GM10847 (cell line): Measurements from ENCODE around the gene SULT1A2.

Source experiments
- POLR2A ChIP-seq: IDR thresholded peaks from 2 replicates; pipeline ENCODE4 v1.6.1; 2011; ENCODE audit not compliant: insufficient read length; ENCODE audit errors: extremely low read depth

SULT1A2 gene

GRCh38 chr16:28549301-28549899 is 47.5 kb downstream of the SULT1A2 start:
- no peak for TF ChIP-seq POLR2A

- no peak for TF ChIP-seq POLR2A
Observed at GRCh38 chr16:28548306-28548802, 48.5 kb downstream of the SULT1A2 start.

- TF ChIP-seq POLR2A = no peak
Observed at GRCh38 chr16:28546626-28547025, 50.2 kb downstream of the SULT1A2 start.

GRCh38 chr16:28544998-28545397 is 51.9 kb downstream of the SULT1A2 start:
- no peak for TF ChIP-seq POLR2A

DNA sequence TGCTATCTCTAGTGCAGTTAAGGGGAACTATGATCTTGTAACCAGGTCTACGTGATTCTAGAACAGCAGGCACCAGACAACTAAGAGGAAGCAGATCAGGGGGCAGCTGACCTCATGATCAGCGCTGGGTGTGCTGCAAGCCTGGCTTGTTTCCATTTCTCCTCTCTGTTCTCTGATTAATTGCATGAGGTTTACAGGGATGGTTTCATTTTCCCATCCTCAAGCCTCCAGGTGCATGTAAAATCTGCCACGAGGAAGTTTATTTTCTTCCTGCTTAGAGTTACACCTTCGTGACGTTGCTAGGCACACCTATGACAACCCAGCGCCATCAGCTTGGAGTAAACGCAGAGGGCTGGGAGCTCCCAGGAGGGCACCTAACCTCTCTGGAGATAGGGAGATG is 53.8 kb downstream of the SULT1A2 start:
- no peak for TF ChIP-seq POLR2A

- no peak for TF ChIP-seq POLR2A
Observed at GRCh38 chr16:28542646-28543045, 54.2 kb downstream of the SULT1A2 start.
